Stomach (tissue), 4 donors: ENCODE results near the gene TAF6.

Experiments
- EP300 ChIP-seq: sonication (generic); formaldehyde crosslinking; IDR thresholded peaks from one replicate; pipeline ENCODE4 v1.6.1; 2017; ENCODE audit warnings: antibody characterized with exemption
- TF ChIP-seq, protein P1 (sequence below), 7 experiments: fragments of 450-650 bp in 4 of 7; fragments of 200-600 bp in 3 of 7; sonication (generic) in 3 of 7; IDR thresholded peaks; one replicate each; pipeline ENCODE4 v1.5.1; 2016 to 2019; ENCODE audit warnings: antibody characterized with exemption in 7 of 7, control low read depth in 2 of 7, mild to moderate bottlenecking in 1 of 7

DNA sequence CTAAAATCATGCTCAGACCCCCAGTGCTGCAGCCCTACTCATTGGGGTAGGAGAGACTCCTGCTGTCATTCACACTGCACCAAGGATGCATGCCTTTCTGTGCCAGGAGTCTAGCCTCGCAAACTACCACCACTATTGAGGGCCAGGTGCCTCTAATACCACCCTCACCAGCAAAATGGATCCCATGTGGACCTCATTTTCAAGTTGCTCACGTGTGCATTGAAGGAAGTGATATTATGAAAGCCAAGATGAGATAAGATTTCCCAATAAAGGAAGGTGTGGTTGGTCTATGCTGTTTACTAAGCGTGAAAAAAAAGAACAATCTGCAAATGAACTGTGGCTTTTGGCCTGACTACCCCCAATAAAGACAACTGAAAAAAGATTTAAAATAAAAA lies 22.4 kb upstream of the TAF6 start:
- TF ChIP-seq, protein P1, sequence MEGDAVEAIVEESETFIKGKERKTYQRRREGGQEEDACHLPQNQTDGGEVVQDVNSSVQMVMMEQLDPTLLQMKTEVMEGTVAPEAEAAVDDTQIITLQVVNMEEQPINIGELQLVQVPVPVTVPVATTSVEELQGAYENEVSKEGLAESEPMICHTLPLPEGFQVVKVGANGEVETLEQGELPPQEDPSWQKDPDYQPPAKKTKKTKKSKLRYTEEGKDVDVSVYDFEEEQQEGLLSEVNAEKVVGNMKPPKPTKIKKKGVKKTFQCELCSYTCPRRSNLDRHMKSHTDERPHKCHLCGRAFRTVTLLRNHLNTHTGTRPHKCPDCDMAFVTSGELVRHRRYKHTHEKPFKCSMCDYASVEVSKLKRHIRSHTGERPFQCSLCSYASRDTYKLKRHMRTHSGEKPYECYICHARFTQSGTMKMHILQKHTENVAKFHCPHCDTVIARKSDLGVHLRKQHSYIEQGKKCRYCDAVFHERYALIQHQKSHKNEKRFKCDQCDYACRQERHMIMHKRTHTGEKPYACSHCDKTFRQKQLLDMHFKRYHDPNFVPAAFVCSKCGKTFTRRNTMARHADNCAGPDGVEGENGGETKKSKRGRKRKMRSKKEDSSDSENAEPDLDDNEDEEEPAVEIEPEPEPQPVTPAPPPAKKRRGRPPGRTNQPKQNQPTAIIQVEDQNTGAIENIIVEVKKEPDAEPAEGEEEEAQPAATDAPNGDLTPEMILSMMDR (IDR thresholded peaks at IDR 0.05) = no peak
- TF ChIP-seq EP300 = no peak
